Measurements from ENCODE around the gene HERC5.

HERC5 gene

DNA sequence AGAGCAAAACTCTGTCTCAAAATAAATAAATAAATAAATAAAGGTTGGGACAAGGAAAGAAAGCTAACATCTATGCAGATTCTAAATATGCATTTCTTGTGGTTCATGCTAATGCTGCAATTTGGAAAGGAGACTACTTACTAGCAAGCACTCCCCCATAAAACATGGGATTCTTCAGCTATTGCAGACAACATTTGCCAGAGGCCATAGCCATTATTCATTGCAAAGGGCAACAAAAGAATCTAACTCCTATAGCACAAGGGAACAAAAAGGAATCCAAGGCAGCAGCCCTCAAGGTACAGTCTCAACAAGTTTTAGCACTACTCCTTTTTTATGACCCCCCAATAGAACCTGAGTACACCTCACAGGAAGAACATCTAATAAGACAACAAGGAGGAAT lies 8.0 kb upstream of the HERC5 start:
- DNase-seq, result no peak

DNA sequence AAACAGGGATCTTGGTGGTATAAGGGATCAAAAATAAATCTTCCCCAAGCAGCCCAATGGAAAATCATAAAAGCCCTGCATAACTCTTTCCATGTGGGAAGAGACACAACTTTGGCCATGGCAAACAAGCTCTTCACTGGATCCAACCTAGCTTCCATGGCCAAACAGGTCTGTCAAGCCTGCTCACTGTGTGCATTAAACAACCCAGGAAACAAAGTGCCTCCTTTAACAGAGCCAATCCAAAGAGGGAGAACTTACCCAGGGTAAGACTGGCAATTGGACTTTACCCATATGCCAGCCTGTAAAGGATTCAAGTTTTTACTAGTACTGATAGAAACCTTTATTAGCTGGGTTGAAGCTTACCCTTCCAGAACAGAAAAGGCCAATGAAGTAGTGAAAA lies 7.6 kb upstream of the HERC5 start:
- no peak for DNase-seq

DNA sequence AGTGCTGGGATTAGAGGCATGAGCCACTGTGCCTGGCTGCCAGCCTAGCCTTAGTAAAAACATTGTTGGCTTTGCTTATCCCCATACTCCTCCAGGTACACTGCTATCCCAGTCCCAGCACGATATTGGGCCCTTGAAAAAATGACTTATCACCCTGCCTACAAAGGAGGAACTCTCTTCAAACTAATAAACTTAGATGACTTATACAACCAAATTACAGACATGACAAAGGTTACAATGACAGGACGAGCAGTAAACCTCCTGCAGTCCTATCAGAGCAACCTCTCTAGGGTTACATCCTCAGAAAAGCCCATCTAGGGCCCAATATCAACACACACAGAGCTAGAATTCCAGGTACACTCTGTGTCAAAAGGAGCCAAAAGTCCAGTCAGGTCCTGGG lies 5.7 kb upstream of the HERC5 start:
- DNase-seq, result no peak

DNA sequence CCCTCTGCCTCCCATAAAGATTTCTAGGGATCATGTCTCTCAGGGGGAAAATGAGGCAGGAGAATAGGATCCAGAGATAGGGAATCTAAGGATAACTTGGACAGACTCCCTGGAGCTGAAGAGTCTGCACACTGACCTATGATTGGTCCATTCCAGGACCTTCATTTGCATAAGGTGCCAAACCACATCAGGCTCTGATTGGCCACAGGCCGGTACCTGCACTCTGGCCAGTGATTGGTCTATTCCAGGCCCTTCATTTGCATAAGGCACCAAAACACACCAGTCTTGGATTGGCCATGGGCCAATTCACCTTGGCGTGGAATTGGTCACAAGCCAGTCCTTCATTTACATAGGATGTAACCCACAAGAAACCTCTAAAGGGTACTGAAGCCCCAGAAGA lies 4.0 kb upstream of the HERC5 start:
- no peak for DNase-seq

DNA sequence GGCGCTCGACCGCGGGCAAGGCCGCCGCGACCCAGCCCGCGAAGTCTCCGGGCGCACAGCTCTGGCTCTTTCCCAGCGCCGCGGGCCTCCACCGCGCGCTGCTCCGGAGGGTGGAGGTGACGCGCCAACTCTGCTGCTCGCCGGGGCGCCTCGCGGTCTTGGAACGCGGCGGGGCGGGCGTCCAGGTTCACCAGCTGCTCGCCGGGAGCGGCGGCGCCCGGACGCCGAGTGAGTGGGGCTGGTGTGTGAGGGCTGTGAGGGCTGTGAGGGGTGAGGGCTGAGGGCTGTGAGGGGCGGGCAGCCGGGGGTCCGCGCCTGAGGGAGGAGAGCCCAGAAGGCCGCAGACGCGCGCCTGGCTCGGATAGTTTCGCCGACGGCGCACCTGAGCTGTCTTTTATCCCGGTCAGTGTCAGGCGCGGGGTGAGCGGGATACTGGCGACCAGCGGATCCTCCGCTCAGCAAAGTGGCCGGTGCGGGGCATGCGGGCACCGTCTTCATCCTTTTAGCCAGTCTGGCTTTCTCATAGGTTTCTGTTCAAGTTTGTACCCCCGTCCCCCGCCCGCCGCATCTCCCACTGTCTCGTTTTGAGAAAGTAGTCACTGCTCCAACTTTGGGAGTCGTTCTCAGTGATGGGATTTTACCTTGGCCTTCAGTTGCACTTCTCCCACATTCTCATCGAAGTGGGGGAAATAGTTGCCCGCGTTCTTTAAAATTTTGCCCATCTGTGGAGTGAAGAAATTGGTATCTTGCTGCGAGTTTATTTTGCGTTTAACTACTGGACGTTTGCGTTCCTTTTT lies 586 bp downstream of the HERC5 start:
- peak; percentile 56 for DNase-seq

DNA sequence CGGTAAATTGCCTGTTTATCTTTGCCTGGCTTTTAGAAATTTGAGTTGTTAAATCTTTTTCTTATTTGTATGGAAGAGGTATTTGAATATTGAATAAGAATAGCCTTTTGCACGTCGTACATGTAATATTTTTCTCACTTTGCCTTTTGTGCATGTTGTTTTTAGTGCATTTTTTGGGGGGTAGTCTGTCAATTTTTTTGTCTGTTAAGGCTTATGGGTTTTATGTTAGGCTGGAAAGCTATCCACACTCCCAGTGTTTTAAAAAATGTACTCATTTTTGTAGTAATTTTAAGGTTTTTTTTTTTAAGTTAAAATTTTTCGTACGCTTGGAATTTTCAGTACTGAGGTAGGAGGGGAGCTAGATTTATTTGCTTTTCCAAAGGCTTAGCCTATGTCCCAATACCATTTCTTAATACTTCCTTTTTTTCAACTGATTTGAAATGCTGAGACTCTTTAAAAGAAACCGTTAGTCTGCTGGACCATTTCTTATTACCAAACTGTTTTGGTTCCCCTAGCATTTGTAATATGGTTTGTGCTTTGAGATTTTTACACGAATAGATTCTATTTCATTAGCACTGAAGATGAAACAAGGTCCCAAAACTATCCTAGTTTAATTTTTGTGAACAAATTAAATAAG lies 1.3 kb downstream of the HERC5 start:
- no peak for DNase-seq

DNA sequence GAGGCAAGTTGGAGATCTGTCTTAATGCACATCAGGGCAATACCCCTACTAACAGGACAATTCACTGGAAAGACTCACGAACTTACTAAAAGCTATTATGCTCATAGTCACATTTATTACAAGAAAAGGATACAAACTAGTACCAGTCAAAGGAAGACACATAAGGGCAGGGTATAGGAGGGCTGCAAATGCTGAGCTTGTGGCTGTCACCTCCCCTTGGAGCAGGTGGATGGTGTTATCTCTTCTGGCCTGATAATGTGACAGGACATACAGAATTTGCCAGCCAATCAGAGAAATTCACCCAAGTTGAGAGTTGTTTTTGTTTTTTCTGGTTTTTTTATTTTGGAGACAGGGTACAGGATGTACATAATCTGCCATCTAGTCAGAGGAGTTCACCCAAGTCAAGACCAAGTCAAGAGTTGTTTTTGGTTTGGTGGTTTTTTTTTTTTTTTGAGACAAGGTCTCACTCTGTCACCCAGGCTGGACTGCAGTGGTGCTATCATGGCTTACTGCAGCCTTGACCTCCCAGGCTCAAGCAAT lies 8.8 kb downstream of the HERC5 start:
- no peak for DNase-seq

DNA sequence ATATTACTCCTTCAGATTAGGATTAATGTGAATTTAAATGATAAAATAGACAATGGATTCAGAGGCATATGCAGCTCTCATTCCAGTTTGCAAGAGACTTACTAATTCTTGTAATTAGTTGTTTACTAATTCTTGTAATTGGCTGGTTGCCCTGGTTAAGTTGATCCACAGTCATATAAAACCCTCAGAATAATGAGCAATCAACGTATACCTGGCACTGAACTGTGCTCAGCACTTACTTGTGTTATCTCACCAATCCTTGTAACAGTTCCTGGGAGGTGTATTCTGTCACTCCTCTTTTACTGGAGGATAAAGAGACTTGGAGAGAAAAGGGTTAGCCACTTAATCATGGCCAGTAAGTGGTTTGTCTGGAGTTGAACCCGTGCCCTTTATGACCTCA lies 10.5 kb downstream of the HERC5 start:
- DNase-seq, result no peak

DNA sequence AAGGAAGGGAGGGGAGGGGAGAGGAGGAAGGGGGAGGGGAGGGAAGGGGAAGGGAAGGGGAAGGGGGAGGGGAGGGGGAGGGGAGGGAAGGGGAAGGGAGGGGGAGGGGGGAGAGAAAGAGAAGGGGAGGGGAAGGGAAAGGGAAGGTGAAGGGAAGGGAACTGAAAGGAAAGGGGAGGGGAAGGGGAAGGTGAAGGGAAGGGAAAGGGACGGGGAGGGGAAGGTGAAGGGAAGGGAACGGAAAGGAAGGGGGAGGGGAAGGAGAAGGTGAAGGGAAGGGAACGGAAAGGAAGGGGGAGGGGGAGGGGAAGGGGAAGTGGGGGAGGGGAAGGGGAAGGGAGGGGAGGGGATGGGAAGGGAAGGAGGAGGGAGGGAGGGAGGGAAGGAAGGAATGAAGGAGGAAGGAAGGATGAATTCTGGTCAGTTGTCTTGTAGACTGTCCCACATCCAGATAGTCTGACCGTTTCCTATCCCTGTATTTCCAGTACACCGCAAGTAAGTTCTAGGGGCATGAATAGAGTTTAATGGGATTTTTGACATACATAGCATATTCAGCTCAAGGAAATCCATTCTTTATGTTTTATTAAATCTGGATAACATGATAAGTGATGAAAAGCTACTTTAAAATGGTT lies 20.4 kb downstream of the HERC5 start:
- no peak for DNase-seq

DNA sequence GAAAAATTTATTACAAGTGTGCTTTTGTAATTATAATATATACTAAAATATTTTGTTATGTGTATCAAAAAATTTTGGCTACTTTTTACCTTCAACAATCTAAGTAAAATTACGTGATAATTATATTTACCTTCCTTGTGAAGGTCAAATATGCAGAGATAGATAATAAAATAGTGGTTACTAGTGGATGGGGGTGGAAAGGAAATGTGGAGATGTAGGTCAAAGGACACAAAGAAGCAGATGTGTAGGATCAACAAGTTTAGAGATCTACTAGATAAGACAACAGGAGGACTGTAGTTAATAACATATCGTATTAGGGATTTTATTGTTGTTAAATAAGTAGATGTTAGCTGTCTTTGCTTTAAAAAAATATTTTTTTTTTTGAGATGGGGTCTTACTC lies 21.3 kb downstream of the HERC5 start:
- no peak for DNase-seq

DNA sequence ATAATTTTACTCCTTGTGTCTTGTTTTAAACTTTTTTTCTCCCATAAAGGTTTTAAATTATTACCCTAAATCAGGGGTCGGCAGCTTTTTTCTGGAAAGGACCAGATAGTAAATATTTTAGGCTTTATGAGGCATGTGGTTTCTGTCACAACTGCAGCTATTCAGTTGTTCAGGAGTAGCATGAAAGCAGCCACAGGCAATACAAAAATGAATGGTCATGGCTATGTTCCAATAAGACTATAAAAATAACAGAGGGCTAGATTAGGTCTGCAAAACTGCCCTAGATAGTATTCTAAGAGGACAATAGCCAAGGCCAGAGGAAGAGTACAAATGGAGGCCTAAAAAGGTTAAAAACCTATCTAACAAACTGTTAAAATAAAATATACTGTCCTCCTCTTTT lies 24.6 kb downstream of the HERC5 start:
- DNase-seq, result no peak

DNA sequence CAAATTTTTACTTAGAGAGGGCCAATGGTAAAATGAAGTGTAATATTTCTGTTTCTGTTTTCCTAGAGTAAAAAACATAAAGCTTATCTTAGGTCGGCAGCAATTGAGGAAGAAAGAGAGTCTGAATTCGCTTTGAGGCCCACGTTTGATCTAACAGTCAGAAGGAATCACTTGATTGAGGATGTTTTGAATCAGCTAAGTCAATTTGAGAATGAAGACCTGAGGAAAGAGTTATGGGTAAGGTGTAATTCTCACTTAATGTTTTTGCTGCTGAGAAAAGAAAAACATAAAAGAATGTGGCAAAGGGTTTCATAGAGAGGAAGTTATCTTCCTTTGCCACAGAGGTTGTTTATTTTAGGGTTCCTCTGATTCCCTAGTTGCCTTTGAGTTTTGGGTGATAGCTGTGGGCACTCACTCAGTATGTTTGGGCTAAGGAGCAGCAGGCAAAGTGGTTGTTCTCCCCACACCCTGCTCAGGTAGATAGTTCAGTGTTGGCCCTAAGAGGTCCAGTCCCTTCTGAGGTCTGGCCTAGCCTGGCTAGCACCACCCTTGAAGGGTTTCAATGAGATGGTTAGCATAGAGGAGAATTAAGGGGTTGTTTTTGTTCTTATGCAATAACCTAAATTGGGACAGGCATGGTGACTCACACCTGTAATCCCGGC lies 32.3 kb downstream of the HERC5 start:
- DNase-seq, result no peak

DNA sequence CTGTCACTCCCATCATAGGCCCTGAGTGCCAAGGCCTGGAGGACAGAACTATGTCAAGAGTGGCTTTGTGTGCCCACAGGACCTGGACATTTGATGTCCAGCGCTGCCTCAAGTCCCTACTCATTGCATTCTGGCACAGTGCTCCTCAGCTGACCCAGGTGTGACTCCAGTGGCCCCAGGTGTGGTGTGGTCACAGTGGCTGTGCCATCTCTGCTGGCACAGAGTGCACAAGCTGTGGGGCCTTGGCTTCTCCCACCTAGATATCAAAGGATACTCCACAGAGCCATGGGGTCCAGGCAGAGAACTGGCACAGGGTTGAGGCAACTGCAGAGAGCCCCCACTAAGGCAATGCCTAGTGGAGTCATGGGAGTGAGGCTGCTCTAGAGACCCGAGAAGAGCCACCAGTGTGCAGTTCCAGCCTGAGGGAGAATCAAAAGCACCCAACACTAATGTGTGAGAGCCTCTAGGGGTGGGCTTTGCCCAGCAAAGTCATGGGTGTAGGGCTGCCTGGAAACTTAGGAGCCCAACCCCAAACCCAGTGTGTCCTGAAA lies 41.0 kb downstream of the HERC5 start:
- DNase-seq, result no peak

DNA sequence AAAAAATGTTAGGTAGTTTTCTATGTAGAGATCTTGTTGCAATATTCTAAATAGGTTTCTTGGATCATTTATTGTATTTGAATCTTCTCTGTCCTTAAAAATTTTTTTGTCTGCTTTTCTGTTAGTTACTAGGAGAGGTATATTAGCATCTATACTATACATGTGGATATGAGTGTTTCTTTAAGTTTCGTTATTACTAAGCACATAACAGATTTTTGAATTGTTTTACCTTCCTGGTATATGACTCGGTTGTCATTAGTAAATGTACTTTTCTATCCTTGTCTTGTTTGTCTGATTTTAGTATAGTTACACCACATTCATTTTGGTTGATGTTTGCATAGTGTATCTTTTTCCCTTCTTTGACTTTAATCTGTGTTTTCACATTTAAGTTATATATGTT lies 46.4 kb downstream of the HERC5 start:
- DNase-seq, result no peak

DNA sequence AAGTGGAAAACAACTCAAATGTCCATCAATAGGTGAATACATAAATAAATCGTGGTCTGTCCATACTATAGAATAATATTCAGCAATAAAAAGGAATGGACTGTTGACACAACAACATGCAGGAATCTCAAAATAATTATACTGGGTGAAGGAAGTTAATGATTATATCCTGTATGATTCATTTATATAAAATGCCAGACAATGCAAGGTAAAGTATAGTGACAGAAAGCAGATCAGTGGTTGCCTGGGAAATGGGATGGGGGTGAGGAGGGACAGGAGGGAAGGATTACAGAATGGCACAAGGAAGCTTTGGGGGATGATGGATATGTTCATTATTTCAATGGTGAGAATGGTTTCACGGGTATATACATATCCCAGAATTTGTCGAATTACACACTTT lies 54.3 kb downstream of the HERC5 start:
- no peak for DNase-seq

DNA sequence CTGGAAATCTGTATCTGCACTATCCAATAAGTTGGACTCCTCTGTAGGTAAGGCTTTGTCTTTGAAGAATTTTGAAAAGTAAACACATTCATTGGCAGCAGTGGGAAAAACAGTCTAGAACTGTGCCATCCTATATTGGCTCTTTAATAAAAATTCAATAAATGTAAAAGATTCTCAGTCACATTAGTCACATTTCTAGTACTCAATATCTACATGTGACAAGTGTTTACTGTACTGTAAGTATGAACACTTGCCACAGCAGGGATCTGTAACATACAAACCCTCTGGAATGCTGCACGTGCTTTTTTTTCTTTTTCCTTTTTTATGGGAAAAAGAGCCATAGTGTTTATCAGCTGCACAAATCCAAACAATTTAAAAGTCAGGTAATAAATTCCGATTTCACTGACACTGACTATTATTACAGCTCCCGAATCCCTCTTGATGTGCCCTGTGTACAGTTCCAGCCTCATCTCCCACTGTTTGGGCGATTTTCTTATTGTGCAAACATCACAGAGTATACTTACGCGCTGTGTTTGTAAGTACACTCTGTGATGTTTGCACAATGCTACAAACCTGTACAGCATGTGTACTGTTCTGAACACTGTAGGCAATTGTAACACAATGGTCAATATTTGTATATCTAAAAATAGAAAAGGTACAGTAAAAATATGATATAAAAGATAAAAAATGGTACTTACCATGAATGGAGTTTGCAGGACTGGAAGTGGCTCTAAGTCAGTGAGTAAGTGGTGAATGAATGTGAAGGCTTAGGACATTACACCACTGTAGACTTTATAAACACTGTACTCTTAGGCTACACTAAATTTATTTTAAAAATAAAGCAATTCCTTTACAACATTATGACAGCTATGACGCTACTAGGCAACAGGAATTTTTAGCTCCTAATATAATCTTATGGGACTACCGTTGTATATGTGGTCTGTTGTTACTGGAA lies 57.9 kb downstream of the HERC5 start:
- DNase-seq, result no peak

DNA sequence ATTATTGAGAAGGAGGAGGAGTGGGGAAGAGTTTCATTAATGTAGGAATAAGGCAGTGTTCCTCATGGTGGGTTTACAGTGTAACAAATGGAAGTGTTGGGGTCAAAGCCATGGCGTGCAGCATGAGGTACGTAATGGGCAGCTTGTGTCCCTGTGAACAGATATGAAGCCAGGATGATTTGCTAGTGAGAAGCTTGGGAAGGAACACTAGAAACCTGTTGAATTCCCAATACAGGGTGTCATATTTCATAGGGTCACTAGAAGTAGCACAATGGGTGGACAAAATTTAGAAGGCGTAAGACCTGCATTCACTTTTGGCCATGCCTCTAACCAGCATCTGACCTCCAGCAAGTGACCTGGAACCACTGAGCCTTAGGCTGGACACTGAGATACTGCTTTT lies 59.8 kb downstream of the HERC5 start:
- no peak for DNase-seq

DNA sequence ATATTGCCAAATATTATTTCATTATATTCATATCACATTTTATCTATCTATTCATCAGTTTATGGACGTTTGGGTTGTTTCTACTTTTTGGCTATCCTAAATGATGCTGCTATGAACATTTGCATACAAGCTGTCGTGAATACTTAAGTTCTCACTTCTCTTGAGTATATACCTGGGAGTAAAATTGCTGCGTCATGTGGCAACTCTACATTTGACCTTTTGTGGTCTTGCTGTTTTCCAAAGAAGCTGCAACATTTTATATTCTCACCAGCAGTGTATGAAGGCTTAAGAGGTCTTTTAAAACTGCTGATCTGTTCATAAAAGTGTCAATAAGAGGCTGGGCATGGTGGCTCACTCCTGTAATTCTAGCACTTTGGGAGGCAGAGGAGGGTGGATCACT lies 60.9 kb downstream of the HERC5 start:
- peak; percentile 11 for DNase-seq

DNA sequence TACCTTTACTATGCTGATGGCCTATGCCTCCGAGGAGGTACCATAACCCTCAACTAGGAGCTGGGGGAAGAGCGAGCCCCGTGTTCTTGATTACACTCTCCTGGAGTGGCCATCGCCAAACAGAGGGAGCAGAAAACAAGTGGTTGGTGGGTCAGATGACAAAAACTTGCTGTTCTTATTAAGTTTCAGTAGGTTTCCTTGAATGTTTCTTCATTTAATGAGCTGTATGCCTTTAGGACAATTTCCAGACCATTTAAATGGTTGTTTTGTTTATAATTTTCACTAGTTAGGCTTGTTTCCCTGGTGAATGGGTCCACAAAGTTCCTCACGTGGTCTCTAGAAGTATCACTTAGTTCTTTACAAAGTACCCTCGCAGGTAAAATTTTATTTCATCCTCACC lies 62.0 kb downstream of the HERC5 start:
- no peak for DNase-seq

DNA sequence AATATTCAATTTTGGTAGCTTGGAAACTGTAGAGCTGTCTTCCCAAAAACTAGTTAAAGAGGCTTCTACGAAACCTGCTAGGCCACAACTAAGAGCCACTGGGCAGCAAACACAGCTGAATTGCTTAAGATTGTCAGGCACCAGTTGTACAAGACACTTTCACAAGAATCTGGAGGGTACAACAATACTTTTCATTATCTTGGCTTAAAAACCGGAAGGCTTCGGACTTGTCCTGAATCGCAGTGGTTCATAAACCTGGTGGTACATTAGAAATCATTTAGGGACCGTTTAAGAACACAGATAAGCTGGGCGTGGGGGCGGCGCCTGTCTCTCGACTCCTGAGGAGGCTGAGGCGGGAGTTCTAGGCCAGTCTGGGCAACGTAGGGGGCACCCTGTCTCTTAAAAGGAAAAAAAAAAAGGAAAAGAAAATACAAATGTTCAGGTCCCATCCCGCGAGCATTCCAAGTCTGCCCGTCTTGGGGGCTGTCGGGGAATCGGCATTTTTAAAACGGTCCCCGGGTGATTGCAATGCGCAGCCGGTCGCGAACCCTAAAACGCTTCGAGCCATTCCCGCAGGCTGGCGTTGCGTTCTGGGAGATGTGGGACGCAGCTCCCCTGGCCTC lies 65.9 kb downstream of the HERC5 start:
- peak; percentile 35 for DNase-seq

DNA sequence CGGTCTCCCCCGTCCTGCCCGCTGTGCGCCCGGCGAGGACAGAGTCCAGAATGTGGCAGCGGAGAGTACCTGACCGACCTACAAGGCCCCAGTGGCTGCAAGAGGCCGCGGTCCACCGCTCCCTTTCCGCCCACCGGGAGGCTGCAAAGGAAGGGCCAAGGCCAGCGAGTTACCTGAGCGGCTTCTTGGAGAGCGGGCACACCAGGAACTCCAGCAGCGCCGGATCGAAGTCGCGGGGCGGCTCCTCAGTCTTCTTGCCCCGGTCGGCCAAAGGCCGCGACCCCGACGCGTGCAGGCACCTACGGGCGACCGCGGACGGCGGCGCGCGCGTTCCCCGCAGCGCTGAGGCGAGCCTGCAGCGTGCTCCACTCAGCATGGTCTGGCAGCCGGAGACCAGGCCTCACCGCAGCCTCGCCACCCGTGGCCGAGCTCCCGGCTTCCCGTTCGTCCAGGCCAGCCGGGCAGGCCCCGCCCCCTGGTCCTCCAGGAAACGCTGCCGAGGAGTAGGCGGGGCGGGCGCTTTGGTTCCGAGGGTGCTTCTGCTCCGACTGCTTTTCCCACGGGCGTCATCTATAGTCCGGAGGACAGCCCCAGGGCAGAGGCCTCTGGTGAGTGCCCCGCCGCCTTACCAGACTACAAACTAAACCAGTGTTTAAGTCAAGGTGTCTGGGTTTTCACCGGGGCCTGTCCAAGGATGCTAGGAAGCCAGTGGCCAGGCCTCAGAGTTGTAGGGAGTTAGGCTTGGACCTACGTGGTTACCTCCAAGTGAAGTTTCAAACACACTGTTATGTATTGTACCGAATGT lies 66.6 kb downstream of the HERC5 start, which contains the start of gene PYURF:
TSS of gene PYURF (minus strand) at position 452 of the 805 bp plus-strand sequence. CDS start at position 376, 76 bp downstream.
- DNase-seq, result peak; percentile 89
